Measurements from ENCODE around the gene HOXD11. TPM values are rescaled to one million over a fixed set of nuclear protein-coding genes. Genes with fewer than 3 reads are reported as not detected.

Gene HOXD11
- total RNA-seq, 2 experiments from 2014 or later: not detected

DNA sequence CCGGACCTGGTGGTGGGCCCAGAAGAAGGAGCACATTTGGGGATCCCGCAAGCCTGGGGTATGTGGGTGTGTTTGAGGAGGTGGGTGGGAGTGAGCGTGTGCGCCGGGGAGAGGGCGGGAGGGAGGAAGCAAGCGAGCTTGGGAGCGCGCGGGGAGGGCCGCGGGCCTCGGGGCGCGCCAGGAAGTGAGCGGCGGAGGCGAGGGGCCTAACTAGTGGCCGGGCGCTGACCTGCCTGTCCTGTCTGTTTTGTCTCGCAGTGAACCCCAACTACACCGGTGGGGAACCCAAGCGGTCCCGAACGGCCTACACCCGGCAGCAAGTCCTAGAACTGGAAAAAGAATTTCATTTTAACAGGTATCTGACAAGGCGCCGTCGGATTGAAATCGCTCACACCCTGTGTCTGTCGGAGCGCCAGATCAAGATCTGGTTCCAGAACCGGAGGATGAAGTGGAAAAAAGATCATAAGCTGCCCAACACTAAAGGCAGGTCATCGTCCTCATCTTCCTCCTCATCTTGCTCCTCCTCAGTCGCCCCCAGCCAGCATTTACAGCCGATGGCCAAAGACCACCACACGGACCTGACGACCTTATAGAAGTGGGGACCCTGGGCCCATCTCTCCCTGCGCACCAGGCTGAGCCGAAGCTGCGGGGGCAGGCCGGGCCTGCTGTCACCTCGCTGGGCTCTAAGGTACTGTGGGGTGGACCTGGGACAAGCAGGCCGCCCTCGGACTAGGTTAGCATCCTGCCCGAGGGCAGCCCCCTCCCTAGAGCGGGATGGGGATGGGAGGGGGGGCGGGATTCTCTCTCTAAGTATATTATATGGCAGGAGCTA lies 45.5 kb downstream of the HOXD11 start:
- no peaks in the 10 kb centered on the region for H3K9me3 ChIP-seq (ENCODE audit: low read length)
- H4K20me1 ChIP-seq (ENCODE audit: insufficient read depth, low read length): no peaks in the 10 kb centered on the region
- ChIA-PET CTCF (ENCODE audit: unreplicated experiment) (no interaction called here), POLR2A (no interaction called here)
- TF ChIP-seq EZH2phosphoT487 (IDR thresholded peaks at IDR 0.05; ENCODE audit: borderline replicate concordance, low read depth, low read length): no peak
- TF ChIP-seq, protein P1, sequence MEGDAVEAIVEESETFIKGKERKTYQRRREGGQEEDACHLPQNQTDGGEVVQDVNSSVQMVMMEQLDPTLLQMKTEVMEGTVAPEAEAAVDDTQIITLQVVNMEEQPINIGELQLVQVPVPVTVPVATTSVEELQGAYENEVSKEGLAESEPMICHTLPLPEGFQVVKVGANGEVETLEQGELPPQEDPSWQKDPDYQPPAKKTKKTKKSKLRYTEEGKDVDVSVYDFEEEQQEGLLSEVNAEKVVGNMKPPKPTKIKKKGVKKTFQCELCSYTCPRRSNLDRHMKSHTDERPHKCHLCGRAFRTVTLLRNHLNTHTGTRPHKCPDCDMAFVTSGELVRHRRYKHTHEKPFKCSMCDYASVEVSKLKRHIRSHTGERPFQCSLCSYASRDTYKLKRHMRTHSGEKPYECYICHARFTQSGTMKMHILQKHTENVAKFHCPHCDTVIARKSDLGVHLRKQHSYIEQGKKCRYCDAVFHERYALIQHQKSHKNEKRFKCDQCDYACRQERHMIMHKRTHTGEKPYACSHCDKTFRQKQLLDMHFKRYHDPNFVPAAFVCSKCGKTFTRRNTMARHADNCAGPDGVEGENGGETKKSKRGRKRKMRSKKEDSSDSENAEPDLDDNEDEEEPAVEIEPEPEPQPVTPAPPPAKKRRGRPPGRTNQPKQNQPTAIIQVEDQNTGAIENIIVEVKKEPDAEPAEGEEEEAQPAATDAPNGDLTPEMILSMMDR (conservative IDR thresholded peaks at IDR 0.05; ENCODE audit: low read length): no peak
- H3K79me2 ChIP-seq (ENCODE audit: insufficient read depth, low read depth, low read length): no peaks in the 10 kb centered on the region
- BruUV-seq (replicated peaks): no TSS peak
- no peaks in the 10 kb centered on the region for H3K36me3 ChIP-seq (ENCODE audit: insufficient read depth, low read length)
- DNase-seq (ENCODE audit: low spot score): no peak
- no peak overlapping the region for H2AFZ ChIP-seq (ENCODE audit: low read length)
- H3K9me2 ChIP-seq (ENCODE audit: insufficient read depth, low read length): no peaks in the 10 kb centered on the region
- intact Hi-C loops (cut with micrococcal nuclease; ENCODE audit: unreplicated experiment): no loop called here
- no peak overlapping the region for H3K4me3 ChIP-seq (ENCODE audit: low read depth, low read length, poor library complexity, severe bottlenecking)
- no peak overlapping the region for H3K27ac ChIP-seq (ENCODE audit: low read depth, low read length, poor library complexity, severe bottlenecking)
- H3K4me2 ChIP-seq (ENCODE audit: low read length): no peak overlapping the region
- no peaks in the 10 kb centered on the region for H3K4me1 ChIP-seq (ENCODE audit: insufficient read depth, low read length, poor library complexity, severe bottlenecking)

DNA sequence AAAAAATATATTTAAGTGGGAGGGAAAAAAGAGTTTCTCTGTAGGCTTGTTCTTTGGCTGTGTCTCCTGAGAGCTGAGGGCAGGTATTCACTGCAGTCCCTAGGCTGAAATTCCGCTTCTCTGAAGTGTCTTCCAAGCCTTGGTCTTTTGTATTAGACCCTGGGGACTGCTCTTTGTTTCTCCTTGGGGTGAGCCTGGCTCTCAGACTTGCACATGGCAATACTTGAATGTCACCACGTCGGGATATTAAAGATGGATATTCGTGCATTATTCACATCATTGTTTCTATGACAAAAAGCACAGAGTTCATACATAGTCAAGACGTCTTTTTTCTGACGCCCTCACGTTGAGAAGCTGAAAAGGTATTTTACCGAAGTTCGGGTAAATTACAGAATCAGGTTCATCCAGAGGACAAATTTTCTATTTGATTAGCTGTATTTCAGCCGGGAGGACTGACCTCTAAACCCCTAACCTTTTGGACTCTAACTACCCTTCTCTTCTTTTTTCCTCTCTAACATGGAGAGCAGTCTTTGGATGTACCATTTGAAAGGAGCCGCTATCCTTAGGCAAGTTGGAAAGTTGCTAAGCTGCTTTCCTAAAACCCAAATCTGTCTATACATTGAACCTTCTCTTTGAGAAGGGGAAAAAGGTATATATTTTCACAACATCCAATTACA lies 47.6 kb downstream of the HOXD11 start:
- Histone ChIP-seq H3K36me3 (ENCODE audit: insufficient read depth, low read length) (no peaks in the 10 kb centered on the region), H3K4me1 (ENCODE audit: insufficient read depth, low read length, poor library complexity, severe bottlenecking) (no peaks in the 10 kb centered on the region), H4K20me1 (ENCODE audit: insufficient read depth, low read length) (no peaks in the 10 kb centered on the region), H3K4me3 (ENCODE audit: low read depth, low read length, poor library complexity, severe bottlenecking) (no peak overlapping the region), H3K4me2 (ENCODE audit: low read length) (no peak overlapping the region), H2AFZ (ENCODE audit: low read length) (no peak overlapping the region), H3K9me2 (ENCODE audit: insufficient read depth, low read length) (no peaks in the 10 kb centered on the region), H3K27ac (ENCODE audit: low read depth, low read length, poor library complexity, severe bottlenecking) (no peak overlapping the region), H3K9me3 (ENCODE audit: low read length) (no peaks in the 10 kb centered on the region), H3K79me2 (ENCODE audit: insufficient read depth, low read depth, low read length) (no peaks in the 10 kb centered on the region)
- CTCF ChIA-PET (ENCODE audit: unreplicated experiment): no interaction called here
- DNase-seq (ENCODE audit: low spot score): no peak
- TF ChIP-seq, protein P1 (conservative IDR thresholded peaks at IDR 0.05; ENCODE audit: low read length): no peak
- no peak for TF ChIP-seq EZH2phosphoT487 (IDR thresholded peaks at IDR 0.05; ENCODE audit: borderline replicate concordance, low read depth, low read length)
- POLR2A ChIA-PET: interaction anchor here (1.3 kb wide), 1 partner anchor 10 kb away, joined by 3 read pairs; no protein-coding TSS in a partner anchor
- BruUV-seq (replicated peaks): no TSS peak
- intact Hi-C loops (cut with micrococcal nuclease; ENCODE audit: unreplicated experiment): no loop called here
